ENCODE data around the gene MFSD6L.

MFSD6L gene

GRCh38 chr17:8798846-8799569, at the start of gene MFSD6L:
Gene MFSD6L, minus strand, starts transcription at chr17:8799365. Its CDS starts 245 bp downstream, at chr17:8799120.
- no peak for DNase-seq

GRCh38 chr17:8847891-8848290, 48.7 kb upstream of the MFSD6L start:
- DNase-seq = peak; percentile 18

GRCh38 chr17:8846768-8847211, 47.6 kb upstream of the MFSD6L start:
- DNase-seq = peak; percentile 43

- DNase-seq = no peak
Observed at GRCh38 chr17:8844229-8845218, 45.4 kb upstream of the MFSD6L start.

GRCh38 chr17:8843344-8843743, 44.2 kb upstream of the MFSD6L start:
- DNase-seq = no peak

GRCh38 chr17:8841844-8842243, 42.7 kb upstream of the MFSD6L start:
- DNase-seq = peak; percentile 7

GRCh38 chr17:8839410-8839935, 40.3 kb upstream of the MFSD6L start:
- DNase-seq = peak; percentile 18

- DNase-seq = peak; percentile 38
Observed at GRCh38 chr17:8838551-8839095, 39.5 kb upstream of the MFSD6L start.

GRCh38 chr17:8837563-8838075, 38.5 kb upstream of the MFSD6L start:
- DNase-seq = peak; percentile 26

GRCh38 chr17:8836821-8837562, 37.8 kb upstream of the MFSD6L start:
- peak; percentile 8 for DNase-seq

GRCh38 chr17:8835631-8836364, 36.6 kb upstream of the MFSD6L start:
- DNase-seq = peak; percentile 37

- DNase-seq = peak; percentile 40
Observed at GRCh38 chr17:8835106-8835505, 35.9 kb upstream of the MFSD6L start.

- DNase-seq = peak; percentile 90
Observed at GRCh38 chr17:8832711-8833352, 33.7 kb upstream of the MFSD6L start.

GRCh38 chr17:8831234-8831849, 32.2 kb upstream of the MFSD6L start:
- peak; percentile 32 for DNase-seq

GRCh38 chr17:8830141-8830540, 31.0 kb upstream of the MFSD6L start:
- peak; percentile 30 for DNase-seq

- peak; percentile 17 for DNase-seq
Observed at GRCh38 chr17:8829036-8829941, 30.1 kb upstream of the MFSD6L start.

GRCh38 chr17:8828517-8828875, 29.3 kb upstream of the MFSD6L start:
- peak; percentile 35 for DNase-seq

- peak; percentile 41 for DNase-seq
Observed at GRCh38 chr17:8826808-8827435, 27.8 kb upstream of the MFSD6L start.

- DNase-seq = peak; percentile 33
Observed at GRCh38 chr17:8825802-8826201, 26.6 kb upstream of the MFSD6L start.
